ENCODE data around the gene SOX10.

SOX10 gene

GRCh38 chr22:38016182-38017151 lies 32.1 kb upstream of the SOX10 start:
- DNase-seq: no peak

GRCh38 chr22:38014083-38014482 lies 29.7 kb upstream of the SOX10 start:
- DNase-seq: no peak

GRCh38 chr22:38012604-38013072 lies 28.3 kb upstream of the SOX10 start:
- DNase-seq: no peak

- no peak for DNase-seq
Observed at GRCh38 chr22:38009000-38009806, 24.8 kb upstream of the SOX10 start.

DNA sequence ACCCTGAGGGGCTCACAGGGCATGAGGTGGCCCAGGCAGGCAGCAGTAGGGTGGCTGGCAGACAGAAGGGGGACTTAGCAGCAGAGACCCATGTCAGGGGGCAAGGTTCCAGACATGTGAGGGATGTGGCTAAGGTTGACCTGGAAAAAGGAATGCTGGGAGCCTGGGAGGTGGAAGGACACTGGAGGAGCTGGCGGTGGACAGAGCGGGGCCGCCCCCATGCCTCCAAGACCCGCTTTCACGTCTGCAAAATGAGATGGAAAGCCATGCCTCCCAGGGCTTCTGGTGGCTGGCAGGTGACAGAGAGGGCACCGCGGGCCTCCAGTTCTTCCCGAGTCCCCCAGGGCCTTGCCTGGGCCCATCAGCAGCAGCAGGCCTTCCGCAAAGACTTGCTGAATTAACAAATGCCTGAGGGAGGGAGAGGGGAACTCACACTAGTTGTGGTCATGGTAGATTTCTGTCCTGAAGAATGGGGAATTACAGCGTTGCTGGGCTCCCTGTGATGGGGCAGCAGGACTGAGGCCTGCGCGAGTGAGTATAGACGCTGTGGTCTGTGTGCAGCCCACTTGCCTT lies 23.1 kb upstream of the SOX10 start:
- no peak for DNase-seq

DNA sequence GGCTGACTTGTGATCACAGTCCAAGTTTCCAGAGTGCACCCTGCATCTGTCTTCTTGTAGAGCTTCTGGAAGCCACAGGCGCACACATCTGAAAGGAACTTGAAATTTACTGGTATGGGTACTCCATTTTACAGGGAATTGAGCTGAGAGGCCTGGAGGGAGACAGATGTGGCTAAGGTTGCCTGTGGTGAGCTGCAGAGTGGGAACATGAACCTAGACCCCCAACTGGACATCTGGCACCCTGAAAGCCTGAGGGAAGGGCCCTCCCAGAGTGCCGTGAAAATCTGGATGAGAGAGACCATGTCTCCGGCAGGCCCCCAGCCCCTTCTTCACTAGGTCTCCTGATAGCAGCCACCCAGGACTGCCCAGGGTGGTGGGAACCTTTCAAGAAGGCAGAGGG lies 22.6 kb upstream of the SOX10 start:
- DNase-seq: no peak

- DNase-seq: no peak
Observed at GRCh38 chr22:38005943-38006342, 21.6 kb upstream of the SOX10 start.

DNA sequence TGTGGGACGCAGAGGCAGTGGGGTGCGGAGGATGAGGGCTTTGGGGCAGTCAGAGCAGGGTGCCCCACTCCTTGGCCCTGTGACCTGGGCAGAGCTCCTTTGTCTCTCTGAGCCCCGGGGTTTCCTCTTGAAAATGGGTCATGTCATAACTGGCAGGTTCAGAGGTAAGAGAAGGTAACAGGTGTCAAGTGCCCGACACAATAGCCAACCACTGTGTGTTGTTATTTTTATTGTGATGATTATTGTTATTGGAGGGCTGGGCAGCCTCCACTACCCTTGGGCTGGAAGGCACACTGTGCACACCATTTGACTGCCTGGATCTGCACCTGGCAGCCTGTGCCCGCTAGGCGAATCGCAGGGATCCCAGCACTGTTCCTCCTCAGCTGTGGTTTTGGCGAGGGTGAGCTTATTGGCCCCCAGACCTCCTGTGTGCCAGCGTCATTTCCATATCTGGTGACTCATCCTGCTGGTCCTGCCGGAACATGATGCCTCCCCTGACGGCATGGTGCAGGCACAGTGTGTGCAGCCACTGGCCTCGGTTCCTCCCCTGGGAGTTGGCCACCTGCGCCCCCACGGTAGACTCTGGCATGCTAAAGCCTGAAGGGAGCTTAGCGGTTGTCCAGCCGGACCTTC lies 15.4 kb upstream of the SOX10 start:
- DNase-seq: no peak

GRCh38 chr22:37999236-37999635 lies 14.9 kb upstream of the SOX10 start:
- no peak for DNase-seq

DNA sequence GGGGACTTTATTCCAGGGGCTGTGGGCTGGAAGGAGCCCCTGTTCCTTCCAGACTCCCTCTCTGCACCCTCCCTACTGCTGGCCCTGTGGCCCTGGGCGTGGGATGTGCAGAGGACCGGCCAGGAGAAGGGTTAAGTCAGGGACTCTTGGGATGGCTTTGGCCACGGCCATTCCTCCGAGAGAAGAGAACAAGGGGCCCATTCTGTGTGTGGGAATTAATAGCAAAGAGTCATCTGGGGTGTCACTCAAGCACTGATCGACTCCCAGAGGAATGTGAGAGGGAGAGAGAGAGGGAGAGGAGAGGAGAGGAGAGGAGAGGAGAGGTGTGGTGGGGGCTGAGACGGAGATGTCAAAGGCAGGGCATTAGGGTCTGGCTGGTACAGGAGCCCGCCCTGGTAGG lies 14.2 kb upstream of the SOX10 start:
- DNase-seq: no peak

DNA sequence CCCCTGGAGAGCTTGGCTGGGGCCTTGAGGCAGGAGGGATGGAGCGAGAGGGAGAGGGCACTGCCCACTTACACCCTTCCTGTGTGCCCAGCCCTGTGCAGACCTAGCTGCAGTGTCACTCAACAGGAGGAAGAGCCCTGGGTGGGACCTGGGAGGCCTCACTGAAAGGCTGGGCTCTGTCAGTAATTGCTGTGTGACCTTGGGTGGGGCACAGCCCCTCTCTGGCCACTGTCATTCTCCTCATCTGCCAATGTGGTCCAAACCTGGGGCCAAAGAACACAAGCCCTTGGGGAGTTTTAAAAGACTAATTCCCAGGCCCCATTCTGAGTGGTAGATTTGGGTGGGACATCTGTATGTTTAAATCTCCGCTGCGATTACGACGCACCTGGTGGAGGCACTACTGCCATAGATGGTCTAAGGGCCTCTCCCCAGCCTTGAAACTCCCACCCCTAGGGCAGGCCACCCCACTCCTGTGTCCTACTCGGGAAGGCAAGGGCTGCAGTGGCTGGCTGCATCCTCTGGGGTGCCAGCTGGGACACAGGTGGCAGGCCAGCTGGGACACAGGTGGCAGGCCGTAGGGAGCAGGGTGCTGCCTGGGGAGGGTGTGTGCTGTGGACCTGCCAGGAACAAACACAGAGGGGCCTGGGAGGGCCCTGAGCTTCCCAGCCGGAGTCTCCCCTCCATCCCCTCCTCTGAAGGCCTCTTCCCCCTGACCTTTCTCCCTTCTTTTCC lies 12.3 kb upstream of the SOX10 start:
- DNase-seq: no peak

DNA sequence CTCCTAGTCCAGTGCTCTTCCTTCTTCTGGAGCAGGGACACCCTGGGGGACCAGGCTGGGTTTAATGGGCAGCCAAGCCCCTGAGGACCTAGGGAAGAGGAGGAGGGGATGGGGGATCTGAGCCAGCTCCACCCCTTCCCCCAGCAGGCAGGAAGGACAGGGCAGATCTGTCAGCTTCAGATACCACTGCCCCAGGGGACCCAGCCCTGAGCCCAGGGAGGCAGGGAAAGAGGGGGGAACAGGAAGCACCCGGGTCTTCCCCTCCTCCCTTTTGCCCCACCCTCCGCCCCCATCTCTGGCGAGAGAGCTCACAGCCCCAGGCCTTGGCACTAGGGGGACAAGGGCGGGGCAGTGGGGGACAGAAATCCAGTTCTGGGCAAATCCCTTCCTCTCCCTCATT lies 11.7 kb upstream of the SOX10 start:
- no peak for DNase-seq

- DNase-seq: no peak
Observed at GRCh38 chr22:37995460-37995859, 11.1 kb upstream of the SOX10 start.

DNA sequence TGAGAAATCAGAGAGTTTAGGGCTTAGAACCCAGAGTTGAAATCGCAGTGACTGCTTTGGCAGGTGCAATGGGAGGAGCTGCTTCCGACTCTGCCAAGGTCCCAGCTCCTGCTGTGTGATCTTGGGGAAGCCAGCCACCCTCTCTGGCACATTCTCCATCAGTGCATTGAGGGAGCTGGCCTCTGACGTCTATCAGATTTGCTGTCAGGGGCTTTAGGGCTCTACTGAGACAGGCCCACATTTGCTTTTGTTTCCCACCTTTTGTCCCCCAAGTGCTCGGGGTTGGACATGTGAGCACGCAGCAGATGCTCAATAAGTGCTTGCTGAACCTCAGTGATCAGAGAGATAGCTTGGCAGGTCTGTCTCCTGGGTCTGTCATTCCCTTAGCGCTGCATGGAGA lies 10.6 kb upstream of the SOX10 start:
- DNase-seq: no peak

GRCh38 chr22:37994049-37994448 lies 9.7 kb upstream of the SOX10 start:
- DNase-seq: no peak

GRCh38 chr22:37991731-37992442 lies 7.5 kb upstream of the SOX10 start:
- DNase-seq: no peak

DNA sequence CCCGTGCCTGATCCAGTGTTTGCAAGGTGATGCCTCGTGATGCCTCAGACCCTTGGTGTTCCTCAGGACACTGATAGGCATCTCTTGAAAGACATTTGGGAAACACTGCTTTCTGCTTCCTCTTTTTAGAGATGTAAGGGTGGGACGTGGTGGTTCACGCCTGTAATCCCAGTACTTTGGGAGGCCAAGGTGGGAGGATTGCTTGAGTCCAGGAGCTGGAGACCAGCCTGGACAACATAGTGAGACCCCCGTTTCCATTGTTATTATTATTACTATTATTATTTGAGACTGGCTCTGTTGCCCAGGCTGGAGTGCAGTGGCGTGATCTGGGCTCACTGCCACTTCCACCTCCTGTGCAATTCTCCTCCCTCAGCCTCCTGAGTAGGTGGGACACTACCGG lies 6.5 kb upstream of the SOX10 start:
- no peak for DNase-seq

GRCh38 chr22:37990301-37990700 lies 5.9 kb upstream of the SOX10 start:
- DNase-seq: no peak

GRCh38 chr22:37989146-37990045 lies 5.0 kb upstream of the SOX10 start:
- DNase-seq: no peak

- no peak for DNase-seq
Observed at GRCh38 chr22:37986371-37986770, 2.0 kb upstream of the SOX10 start.
